Skin of body (tissue), 2 donors: ENCODE results near the gene KCNJ4. TPM values are rescaled to one million over a fixed set of nuclear protein-coding genes. Genes with fewer than 3 reads are reported as not detected.

Experiments
- DNase-seq: peaks from one replicate; lab custom pipeline; 2025; lab: John Stamatoyannopoulos, UW
- total RNA-seq: library from RNA; depleted of rRNA; stranded (reverse); fragments of >200 nt; gene quantifications from one replicate; pipeline ENCODE4 v1.2.3, GENCODE V29; 2014

KCNJ4 gene
- total RNA-seq, 1 donor from 2014 or later: 0.30 TPM

- no peak for DNase-seq
These were observed 1.8 kb downstream of the KCNJ4 start for GRCh38 chr22:38453066-38453672.

- DNase-seq: no peak
These were observed 2.5 kb downstream of the KCNJ4 start for GRCh38 chr22:38452373-38453065.

GRCh38 chr22:38451864-38452263, 3.1 kb downstream of the KCNJ4 start:
- DNase-seq: no peak

GRCh38 chr22:38451404-38451803, 3.6 kb downstream of the KCNJ4 start:
- no peak for DNase-seq

GRCh38 chr22:38450234-38450797, 4.7 kb downstream of the KCNJ4 start:
- no peak for DNase-seq

GRCh38 chr22:38449776-38450175, 5.2 kb downstream of the KCNJ4 start:
- DNase-seq: no peak

- no peak for DNase-seq
These were observed 5.9 kb downstream of the KCNJ4 start for GRCh38 chr22:38448945-38449745.

GRCh38 chr22:38446018-38446601, 8.9 kb downstream of the KCNJ4 start:
- no peak for DNase-seq

GRCh38 chr22:38444783-38445182, 10.2 kb downstream of the KCNJ4 start:
- DNase-seq: no peak

- no peak for DNase-seq
These were observed 11.1 kb downstream of the KCNJ4 start for GRCh38 chr22:38443628-38444521.

- no peak for DNase-seq
These were observed 11.9 kb downstream of the KCNJ4 start for GRCh38 chr22:38442967-38443627.

- DNase-seq: no peak
These were observed 13.2 kb downstream of the KCNJ4 start for GRCh38 chr22:38441620-38442287.

- no peak for DNase-seq
These were observed 14.2 kb downstream of the KCNJ4 start for GRCh38 chr22:38440747-38441350.

- DNase-seq: no peak
These were observed 17.6 kb downstream of the KCNJ4 start for GRCh38 chr22:38437416-38437815.

GRCh38 chr22:38436629-38437395, 18.2 kb downstream of the KCNJ4 start:
- DNase-seq: no peak

GRCh38 chr22:38435965-38436364, 19.0 kb downstream of the KCNJ4 start:
- DNase-seq: no peak

GRCh38 chr22:38435010-38435409, 20.0 kb downstream of the KCNJ4 start:
- DNase-seq: no peak

GRCh38 chr22:38433871-38434270, 21.1 kb downstream of the KCNJ4 start:
- no peak for DNase-seq
